ENCODE measurements around the gene TCAP.
"Not testable (repeated sequence)": the region's sequence is repeated elsewhere in the genome, so short reads cannot be mapped to it uniquely, and the experiment has no call there.

TCAP gene

DNA sequence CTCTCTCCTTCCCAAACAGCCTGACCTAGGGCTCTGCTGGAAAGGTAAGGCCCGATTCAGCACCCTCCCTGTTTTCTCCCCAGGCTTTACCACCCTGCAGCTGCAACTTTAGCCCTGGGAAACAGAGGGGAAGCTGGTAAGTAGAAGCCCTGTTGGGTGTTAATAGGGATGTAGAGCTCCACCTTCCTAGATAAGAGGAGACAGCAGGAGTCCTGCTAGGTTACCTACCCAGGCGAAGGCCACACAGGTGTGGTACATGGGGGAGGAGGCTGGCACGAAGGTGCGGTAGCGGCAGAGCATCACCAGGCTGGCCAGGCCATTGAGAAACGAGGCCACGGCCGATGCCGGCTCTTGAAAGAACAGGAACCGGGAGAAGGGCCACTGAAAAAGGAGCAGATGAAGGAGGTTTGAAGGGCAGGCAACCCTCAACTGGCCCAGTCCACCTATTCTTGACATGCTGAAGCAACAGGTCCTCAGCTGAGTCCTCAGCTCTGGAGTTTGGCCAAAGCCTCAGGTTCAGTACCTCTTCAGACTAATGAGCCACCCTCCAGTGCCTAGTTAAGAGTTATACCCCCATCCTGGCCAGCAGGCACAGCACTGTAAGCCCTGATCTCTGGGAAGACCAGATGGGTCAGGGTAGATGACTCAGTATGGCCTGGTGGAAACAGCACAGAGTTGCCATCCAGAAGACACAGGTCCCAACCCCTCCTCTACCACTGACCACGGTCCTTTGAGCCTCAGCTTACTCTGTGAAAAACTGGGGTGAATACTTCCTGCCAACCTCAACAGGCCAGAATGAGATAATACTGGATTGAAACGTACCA is 19.4 kb downstream of the TCAP start:
- no peak for DNase-seq

GRCh38 chr17:39687101-39687545 is 22.0 kb downstream of the TCAP start:
- DNase-seq, result no peak

DNA sequence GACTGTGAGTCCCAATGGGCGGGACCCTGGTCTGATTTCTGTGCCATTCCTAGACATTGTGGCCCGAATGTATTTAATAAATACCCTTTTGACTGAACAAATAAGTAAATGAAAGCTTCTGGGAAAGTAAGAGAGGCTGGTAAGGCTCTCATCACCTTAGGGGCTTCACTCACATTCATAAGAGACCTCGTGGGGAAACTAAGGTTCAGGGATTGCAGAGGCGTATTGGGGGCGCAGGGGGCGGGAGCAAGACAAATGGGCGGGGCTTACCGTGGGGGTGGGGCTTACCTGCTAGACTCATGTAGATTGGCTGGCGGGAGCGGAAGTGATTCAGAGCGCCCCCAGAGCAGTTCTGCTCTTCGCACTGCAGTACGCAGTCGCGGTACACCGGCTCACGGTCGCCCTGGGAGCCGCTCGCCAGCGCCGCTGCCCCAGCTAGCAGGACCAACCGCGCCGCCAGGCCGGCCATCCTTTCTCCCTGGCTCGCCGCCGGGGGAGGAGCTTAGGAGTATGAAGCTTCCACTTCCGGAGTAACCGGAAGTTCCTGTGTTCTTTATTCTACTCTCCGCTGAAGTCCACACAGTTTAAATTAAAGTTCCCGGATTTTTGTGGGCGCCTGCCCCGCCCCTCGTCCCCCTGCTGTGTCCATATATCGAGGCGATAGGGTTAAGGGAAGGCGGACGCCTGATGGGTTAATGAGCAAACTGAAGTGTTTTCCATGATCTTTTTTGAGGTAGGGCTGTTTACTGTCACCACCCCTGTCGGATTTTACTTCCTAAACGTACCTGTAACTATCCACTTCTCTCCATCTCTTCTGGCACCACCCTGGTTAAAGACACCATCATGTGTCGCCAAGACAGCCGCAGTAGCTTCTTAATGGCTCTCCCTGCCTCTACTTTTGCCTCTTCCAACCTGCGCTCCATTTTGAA is 22.7 kb downstream of the TCAP start, which contains the start of gene PGAP3:
Gene PGAP3, minus strand, starts transcription at position 512 of the 929 bp plus-strand sequence. Its CDS starts 43 bp downstream, at position 469.
- DNase-seq, result peak; percentile 91

DNA sequence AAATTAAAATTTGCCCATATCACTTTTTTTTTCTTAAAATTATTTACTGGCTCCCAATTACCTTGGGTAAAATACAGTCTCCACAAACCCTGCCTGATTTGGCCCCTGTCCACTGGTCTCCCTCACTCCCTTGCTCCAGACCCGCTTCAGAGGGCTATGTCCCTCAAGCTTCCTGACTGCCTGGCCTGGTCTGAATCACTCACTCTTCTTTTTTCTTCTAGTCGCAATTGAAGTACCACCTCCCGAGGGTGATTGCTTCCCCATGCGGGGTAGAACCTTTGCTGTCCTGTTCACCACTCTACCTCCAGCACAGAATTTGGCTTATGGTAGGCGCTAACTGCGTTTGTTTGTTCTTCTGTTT is 23.3 kb downstream of the TCAP start:
- no peak for DNase-seq

GRCh38 chr17:39688945-39689344 is 23.8 kb downstream of the TCAP start:
- DNase-seq, result no peak

DNA sequence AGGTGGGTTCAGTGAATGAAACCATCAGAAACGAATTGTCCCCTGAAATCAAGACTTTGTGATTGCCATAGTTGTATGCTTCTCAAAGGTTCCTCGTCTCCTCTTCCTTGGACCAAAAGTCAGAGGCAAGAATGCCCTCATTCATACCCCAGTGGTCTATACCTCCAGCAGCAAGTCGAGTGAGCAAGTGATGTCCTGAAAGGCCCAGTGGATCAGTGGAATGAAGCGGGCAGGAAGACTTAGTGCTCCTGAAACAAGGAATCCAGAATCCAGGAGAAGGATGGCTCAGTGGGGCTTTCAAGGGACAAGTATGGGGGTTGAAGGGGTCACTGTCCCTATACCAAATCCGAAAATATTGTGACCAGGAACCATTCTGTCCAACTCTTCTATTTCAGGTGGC is 29.4 kb downstream of the TCAP start:
- no peak for DNase-seq

DNA sequence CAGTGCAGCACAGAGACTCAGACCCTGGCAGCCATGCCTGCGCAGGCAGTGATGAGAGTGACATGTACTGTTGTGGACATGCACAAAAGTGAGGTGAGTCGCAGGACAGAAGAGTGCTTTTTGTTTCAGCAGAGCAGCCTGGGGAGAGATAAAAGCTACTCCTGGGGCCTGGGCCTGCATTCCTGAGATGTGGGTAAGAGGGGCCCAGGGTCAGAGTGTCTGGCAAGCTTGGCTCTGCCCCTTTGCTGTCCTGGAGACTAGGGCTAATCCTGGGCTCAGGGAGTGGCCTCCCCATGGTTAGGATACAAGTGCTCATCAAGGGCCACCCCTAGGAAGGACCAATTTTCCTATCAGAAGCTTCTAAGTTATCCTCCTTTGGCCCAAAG is 29.9 kb downstream of the TCAP start:
- no peak for DNase-seq

DNA sequence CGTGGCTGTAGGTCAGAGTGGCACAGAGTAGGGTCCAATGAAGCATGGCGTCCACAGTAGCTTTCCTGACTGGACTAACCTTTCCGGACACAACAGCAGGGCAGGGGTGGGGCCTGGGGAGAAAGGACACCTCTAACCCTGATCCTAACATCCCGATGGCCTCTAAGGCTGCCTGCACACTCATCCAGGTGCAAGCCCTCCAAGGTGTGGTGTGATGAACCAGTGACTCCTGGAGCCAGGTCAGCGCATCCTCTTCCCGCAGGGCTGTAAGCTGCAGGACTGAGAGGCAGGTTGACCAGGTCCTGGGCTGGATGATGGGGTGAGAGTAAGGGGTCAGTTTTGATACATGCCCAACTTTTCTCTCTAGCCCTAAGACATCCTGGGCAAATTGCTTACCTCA is 31.6 kb downstream of the TCAP start:
- DNase-seq, result no peak

- no peak for DNase-seq
These were observed 32.8 kb downstream of the TCAP start for GRCh38 chr17:39697961-39698360.

DNA sequence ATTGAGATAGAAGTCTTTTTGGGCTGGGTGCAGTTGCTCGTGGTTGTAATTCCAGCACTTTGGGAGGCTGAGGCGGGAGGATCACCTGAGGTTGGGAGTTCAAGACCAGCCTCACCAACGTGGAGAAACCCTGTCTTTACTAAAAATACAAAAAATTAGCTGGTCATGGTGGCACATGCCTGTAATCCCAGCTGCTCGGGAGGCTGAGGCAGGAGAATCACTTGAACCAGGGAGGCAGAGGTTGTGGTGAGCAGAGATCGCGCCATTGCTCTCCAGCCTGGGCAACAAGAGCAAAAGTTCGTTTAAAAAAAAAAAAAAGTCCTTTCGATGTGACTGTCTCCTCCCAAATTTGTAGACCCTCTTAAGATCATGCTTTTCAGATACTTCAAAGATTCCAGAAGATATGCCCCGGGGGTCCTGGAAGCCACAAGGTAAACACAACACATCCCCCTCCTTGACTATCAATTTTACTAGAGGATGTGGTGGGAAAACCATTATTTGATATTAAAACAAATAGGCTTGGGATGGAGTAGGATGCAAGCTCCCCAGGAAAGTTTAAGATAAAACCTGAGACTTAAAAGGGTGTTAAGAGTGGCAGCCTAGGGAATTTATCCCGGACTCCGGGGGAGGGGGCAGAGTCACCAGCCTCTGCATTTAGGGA is 34.1 kb downstream of the TCAP start:
- DNase-seq, result not testable (repeated sequence)

- DNase-seq, result no peak
These were observed 34.6 kb downstream of the TCAP start, which contains the start of gene ERBB2 for GRCh38 chr17:39699818-39700147. Gene ERBB2 (plus strand): TSS chr17:39700064. CDS start chr17:39700239, 175 bp downstream.

DNA sequence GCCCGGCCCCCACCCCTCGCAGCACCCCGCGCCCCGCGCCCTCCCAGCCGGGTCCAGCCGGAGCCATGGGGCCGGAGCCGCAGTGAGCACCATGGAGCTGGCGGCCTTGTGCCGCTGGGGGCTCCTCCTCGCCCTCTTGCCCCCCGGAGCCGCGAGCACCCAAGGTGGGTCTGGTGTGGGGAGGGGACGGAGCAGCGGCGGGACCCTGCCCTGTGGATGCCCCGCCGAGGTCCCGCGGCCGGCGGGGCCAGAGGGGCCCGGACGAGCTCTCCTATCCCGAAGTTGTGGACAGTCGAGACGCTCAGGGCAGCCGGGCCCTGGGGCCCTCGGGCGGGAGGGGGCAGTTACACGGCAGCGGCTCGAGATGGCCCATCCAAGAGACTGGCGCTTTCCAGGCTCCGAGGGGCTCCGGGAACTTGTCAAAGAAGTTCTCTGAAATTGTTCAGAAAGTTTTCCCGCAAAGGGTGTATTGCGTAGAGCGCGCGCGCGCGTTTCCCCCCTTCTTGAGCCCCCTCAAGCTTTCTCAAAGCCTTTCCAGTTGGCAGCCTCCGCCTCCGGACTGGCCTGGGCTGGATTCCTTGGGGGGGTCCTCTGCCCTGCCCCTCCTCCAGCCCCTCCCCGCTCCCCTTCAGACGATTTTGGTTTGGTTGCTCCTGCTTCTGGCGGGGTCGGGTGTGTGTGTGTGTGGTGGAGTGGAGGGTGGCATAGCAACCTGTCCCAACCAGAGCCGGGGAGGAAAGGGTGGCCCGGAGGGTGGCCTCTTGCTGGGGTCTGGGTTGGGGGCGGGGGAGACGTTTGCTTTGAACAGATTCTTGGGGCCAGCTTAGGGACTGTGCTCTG is 35.2 kb downstream of the TCAP start:
- DNase-seq, result no peak

- DNase-seq, result no peak
These were observed 36.0 kb downstream of the TCAP start for GRCh38 chr17:39701012-39701783.

- no peak for DNase-seq
These were observed 36.8 kb downstream of the TCAP start for GRCh38 chr17:39701784-39702422.

DNA sequence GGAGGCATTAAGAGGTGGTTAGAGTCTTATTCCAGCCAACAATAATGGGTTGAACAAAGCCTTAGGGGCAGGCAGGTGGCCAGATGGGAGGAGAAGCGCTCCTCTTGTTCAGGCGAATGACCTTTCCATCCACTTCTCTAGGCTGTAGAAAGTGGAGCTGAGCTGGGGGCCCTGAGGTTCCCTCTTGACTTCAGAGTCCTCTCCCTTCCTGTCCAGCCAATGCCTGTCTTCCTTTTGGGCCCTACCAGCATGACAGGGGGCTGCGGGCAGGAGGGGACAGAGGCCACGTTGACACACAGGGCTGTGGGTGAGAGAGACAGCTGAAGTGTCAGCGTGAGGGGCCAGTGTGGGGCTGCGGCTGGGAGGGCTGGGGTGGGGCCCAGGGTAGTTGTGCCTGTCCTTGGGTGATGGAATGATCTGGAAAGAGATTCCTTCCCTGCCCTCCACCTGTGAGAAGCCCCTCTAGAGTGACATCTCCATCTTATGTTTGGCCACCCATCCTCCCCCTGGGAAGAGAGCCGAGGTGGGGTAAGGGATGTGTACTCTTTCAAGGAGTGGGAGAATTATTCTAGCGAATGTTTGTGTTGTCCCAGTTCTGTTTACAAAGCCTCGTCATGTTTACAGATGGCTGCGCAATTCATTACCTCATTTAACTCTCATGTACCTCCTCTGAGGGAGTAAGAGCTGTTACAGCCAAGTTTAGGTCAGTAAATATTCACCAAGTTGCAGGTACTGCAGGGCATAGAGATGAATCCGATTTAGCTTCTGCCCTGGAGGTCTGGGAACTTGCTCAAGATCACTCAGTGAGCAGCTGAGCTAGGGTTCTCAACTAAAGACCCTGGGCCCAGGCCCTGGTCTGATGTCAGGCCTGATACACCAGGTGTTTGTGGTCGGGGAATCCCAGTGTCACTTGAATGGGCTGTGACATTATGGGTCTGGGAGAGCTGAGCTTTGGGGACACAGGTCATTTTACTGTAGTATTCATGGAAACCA is 38.0 kb downstream of the TCAP start:
- no peak for DNase-seq

- DNase-seq, result no peak
These were observed 38.8 kb downstream of the TCAP start for GRCh38 chr17:39703913-39704312.

DNA sequence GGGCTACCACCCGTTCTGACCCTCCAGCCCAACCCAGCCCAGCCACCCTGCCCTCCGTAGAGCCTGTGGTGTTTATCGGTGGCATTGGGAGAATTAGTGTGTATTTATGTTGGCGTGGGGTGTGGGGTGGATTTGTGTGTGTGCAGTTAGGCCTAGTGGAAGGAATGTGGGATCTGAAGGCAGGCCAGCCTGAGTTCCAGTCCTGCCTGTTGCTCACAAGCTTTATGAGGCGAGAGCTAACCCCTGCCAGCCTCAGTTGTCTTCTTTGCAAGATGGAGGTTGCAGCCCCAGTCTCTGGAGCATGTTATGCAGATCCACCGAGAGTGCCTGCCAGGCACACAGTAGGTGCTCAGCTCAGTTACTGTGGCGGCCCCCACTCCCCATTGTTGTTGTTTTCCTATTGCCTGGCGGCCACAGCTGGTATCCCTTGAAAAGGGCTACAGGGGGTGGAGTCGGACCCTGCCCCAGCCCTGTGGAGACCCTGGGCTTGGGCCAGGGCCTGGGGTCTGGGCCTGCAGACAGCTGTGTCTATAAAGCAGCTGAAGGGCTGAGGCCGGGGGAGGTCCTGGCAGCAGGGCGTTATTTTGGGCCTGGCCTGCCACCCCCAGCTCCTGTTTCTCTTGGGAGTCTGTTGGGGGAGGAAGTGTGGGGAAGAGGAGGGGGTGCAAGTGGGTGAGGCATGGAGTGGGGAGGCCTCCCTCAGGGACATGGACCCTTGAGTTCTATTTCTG is 39.8 kb downstream of the TCAP start:
- no peak for DNase-seq

GRCh38 chr17:39705786-39706348 is 40.7 kb downstream of the TCAP start:
- no peak for DNase-seq

- no peak for DNase-seq
These were observed 41.2 kb downstream of the TCAP start for GRCh38 chr17:39706383-39706782.
